Mammary epithelial cell (primary cell): ENCODE measurements around the gene DCAF8.

ENCODE experiments used
- EZH2 ChIP-seq: IDR thresholded peaks from 2 replicates; pipeline ENCODE4 v1.6.1; 2012; ENCODE audit warnings: low read length, inconsistent platforms, borderline replicate concordance
- TF ChIP-seq, protein P1 (sequence below), 2 donors: IDR thresholded peaks in 1 of 2; conservative IDR thresholded peaks in 1 of 2; 2 replicates each; pipeline ENCODE4 v1.5.1; 2011 to 2012; ENCODE audit warnings: inconsistent platforms in 2 of 2, low read length in 2 of 2, mild to moderate bottlenecking in 2 of 2, control low read depth in 1 of 2, low read depth in 1 of 2; ENCODE audit not compliant: insufficient read depth in 1 of 2; ENCODE audit errors: extremely low read depth in 1 of 2

DNA sequence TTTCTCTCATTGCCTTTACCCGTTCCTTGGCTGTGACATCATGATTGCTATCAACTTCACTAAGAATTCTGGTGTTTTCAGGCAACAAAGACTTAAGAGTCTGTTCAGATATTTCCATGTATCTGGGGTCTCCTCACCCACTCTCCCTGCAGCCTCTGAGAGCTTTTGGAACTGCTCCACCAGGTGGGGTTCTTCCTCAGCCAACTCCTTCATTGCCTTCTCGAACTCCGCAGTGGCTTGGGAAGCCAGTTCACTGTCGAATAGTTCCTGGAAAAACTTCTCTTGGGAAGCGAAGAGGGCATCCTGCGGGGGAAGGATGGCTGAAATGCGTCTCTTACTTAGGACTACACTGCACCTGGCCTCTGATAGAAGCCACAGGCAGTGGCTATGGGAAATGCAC, 20.5 kb upstream of the DCAF8 start:
- TF ChIP-seq, protein P1, sequence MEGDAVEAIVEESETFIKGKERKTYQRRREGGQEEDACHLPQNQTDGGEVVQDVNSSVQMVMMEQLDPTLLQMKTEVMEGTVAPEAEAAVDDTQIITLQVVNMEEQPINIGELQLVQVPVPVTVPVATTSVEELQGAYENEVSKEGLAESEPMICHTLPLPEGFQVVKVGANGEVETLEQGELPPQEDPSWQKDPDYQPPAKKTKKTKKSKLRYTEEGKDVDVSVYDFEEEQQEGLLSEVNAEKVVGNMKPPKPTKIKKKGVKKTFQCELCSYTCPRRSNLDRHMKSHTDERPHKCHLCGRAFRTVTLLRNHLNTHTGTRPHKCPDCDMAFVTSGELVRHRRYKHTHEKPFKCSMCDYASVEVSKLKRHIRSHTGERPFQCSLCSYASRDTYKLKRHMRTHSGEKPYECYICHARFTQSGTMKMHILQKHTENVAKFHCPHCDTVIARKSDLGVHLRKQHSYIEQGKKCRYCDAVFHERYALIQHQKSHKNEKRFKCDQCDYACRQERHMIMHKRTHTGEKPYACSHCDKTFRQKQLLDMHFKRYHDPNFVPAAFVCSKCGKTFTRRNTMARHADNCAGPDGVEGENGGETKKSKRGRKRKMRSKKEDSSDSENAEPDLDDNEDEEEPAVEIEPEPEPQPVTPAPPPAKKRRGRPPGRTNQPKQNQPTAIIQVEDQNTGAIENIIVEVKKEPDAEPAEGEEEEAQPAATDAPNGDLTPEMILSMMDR (conservative IDR thresholded peaks at IDR 0.05 in 1 of 2, IDR thresholded peaks at IDR 0.05 in 1 of 2; ENCODE audit: extremely low read depth in 1 of 2, insufficient read depth in 1 of 2, low read depth in 1 of 2, low read length in 2 of 2): no peak
- TF ChIP-seq EZH2: no peak
